ENCODE data around the gene KLHDC9. TPM values are rescaled to one million over a fixed set of nuclear protein-coding genes. Genes with fewer than 3 reads are reported as not detected.

The KLHDC9 gene
- total and polyA plus RNA-seq, 9 of the 15 experiments (the other 6 are each of a cell fraction or from before 2014, with no cell fraction given) = not detected

- peak; percentile 64 for TF ChIP-seq ZBTB40 (IDR thresholded peaks at IDR 0.05)
- TF ChIP-seq ZBTB40 (CRISPR knock-in tag; IDR thresholded peaks at IDR 0.05) = no peak
- TF ChIP-seq PKNOX1 (IDR thresholded peaks at IDR 0.05) = no peak
- TF ChIP-seq EP300 (IDR thresholded peaks at IDR 0.05; ENCODE audit: low read length) = no peak
- no peak for TF ChIP-seq RBFOX2 (IDR thresholded peaks at IDR 0.05; ENCODE audit: low read depth, low read length)
- TF ChIP-seq ZNF449 (CRISPR knock-in tag; IDR thresholded peaks at IDR 0.05) = no peak
- TF ChIP-seq ZNF316 (IDR thresholded peaks at IDR 0.05) = no peak
- no peak for TF ChIP-seq CBX1 (IDR thresholded peaks at IDR 0.05; ENCODE audit: low read depth)
- TF ChIP-seq BCL6 (CRISPR knock-in tag; IDR thresholded peaks at IDR 0.05) = no peak
- TF ChIP-seq RUNX1 (IDR thresholded peaks at IDR 0.05; ENCODE audit: low read depth) = no peak
These were observed 33.6 kb downstream of the KLHDC9 start (continued) for GRCh38 chr1:161131523-161132409.

Measured in K562 (cell line).